Thoracic aorta (tissue), 2 donors: ENCODE data around the gene NAGLU. TPM values are rescaled to one million over a fixed set of nuclear protein-coding genes. Genes with fewer than 3 reads are reported as not detected.

Experiments
- ATAC-seq: fragments of 150-250 bp; one replicate; pipeline ENCODE4 v1.8.0; 2017; ENCODE audit warnings: low read depth; ENCODE audit not compliant: insufficient number of reproducible peaks, low FRiP score
- DNase-seq: peaks from one replicate; pipeline ENCODE4 v3.0.0-alpha.2; 2020; ENCODE audit warnings: low spot score
- H3K27ac ChIP-seq, 2 donors: fragments of 200-600 bp; sonication (generic); 1 replicate in 1 of 2; 2 replicates in 1 of 2; pipeline ENCODE4 v1.5.1; 2016; ENCODE audit warnings: mild to moderate bottlenecking in 2 of 2, moderate library complexity in 2 of 2
- H3K27me3 ChIP-seq: fragments of 200-600 bp; sonication (generic); replicated peaks from 2 replicates; pipeline ENCODE4 v1.6.0; 2016; ENCODE audit warnings: mild to moderate bottlenecking; ENCODE audit not compliant: insufficient read depth
- H3K36me3 ChIP-seq: fragments of 200-600 bp; sonication (generic); one replicate; pipeline ENCODE4 v1.5.1; 2016
- H3K4me1 ChIP-seq, 2 donors: fragments of 200-600 bp; sonication (generic); 1 replicate in 1 of 2; 2 replicates in 1 of 2; pipeline versions ENCODE4 v1.5.1 to v1.6.0; 2016; ENCODE audit warnings: low read depth in 2 of 2, mild to moderate bottlenecking in 1 of 2; ENCODE audit not compliant: control insufficient read depth in 1 of 2
- H3K4me3 ChIP-seq: fragments of 200-600 bp; sonication (generic); 2 replicates; pipeline ENCODE4 v1.5.1; 2016; ENCODE audit warnings: mild to moderate bottlenecking
- H3K9me3 ChIP-seq: fragments of 200-600 bp; sonication (generic); 2 replicates; pipeline ENCODE4 v1.5.1; 2016
- CTCF ChIP-seq: fragments of 200-600 bp; sonication (generic); IDR thresholded peaks from one replicate; pipeline ENCODE4 v1.5.1; 2019; ENCODE audit warnings: antibody characterized with exemption
- total RNA-seq, 2 donors: library from RNA; depleted of rRNA; stranded (reverse); fragments of >200 nt; gene quantifications; one replicate each; pipeline versions ENCODE4 v1.1.0 to v1.2.3, GENCODE V29; 2016

NAGLU gene
- total RNA-seq, 2 donors from 2014 or later, result 86.7 to 130 TPM

GRCh38 chr17:42585353-42585752, 49.3 kb downstream of the NAGLU start:
- TF ChIP-seq CTCF, result no peak
- Histone ChIP-seq H3K36me3 (peaks cover 78% of the 10 kb centered on the region), H3K4me1 (peaks cover 0 to 8% of the 10 kb centered on the region in 2 donors), H3K27me3 (no peaks in the 10 kb centered on the region), H3K9me3 (no peaks in the 10 kb centered on the region), H3K27ac (no peak overlapping the region), H3K4me3 (no peak overlapping the region)
- ATAC-seq (no peak), DNase-seq (no peak)

GRCh38 chr17:42586514-42587230, 50.6 kb downstream of the NAGLU start:
- DNase-seq, result no peak
- Histone ChIP-seq H3K36me3 (peaks cover 78% of the 10 kb centered on the region), H3K27me3 (no peaks in the 10 kb centered on the region), H3K4me3 (no peak overlapping the region), H3K4me1 (peaks cover 0 to 8% of the 10 kb centered on the region in 2 donors), H3K9me3 (no peaks in the 10 kb centered on the region), H3K27ac (no peak overlapping the region)
- no peak for TF ChIP-seq CTCF
- ATAC-seq, result no peak

GRCh38 chr17:42590886-42591285, 54.8 kb downstream of the NAGLU start:
- H3K36me3 ChIP-seq, result peaks cover 44% of the 10 kb centered on the region
- no peak overlapping the region for H3K4me3 ChIP-seq
- no peaks in the 10 kb centered on the region for H3K27me3 ChIP-seq
- ATAC-seq (no peak), DNase-seq (no peak)
- no peaks in the 10 kb centered on the region for H3K4me1 ChIP-seq
- H3K9me3 ChIP-seq, result no peaks in the 10 kb centered on the region
- TF ChIP-seq CTCF, result no peak
- no peak overlapping the region for H3K27ac ChIP-seq

- TF ChIP-seq CTCF, result no peak
- Histone ChIP-seq H3K4me3 (no peak overlapping the region), H3K27ac (no peak overlapping the region), H3K4me1 (no peaks in the 10 kb centered on the region), H3K27me3 (no peaks in the 10 kb centered on the region), H3K9me3 (no peaks in the 10 kb centered on the region), H3K36me3 (peaks cover 42% of the 10 kb centered on the region)
- no peak for DNase-seq
- ATAC-seq, result no peak
Measured at GRCh38 chr17:42591411-42591810, 55.4 kb downstream of the NAGLU start.

Other genes with a start within 250 kb of the NAGLU start
- 10 to 100 TPM; 65.5 to 69.8 TPM for gene STAT5A, start 247.7 kb upstream of the NAGLU start, total RNA-seq
- gene STAT3, start 147.8 kb upstream of the NAGLU start, total RNA-seq, result 100 to 1,000 TPM; 217 to 360 TPM
- 100 to 1,000 TPM; 579 to 938 TPM for gene CAVIN1, start 113.0 kb upstream of the NAGLU start, total RNA-seq
- gene ATP6V0A1, start 77.4 kb upstream of the NAGLU start, total RNA-seq, result 10 to 100 TPM; 63.2 to 95.6 TPM
- gene HSD17B1, start 16.7 kb downstream of the NAGLU start, total RNA-seq, result 1 to 10 TPM in 1 of 2 donors, under 1 TPM in 1; 0.14 to 2.8 TPM
- gene COASY, start 25.9 kb downstream of the NAGLU start, total RNA-seq, result 10 to 100 TPM; 20.8 to 21.1 TPM
- 10 to 100 TPM; 31.5 to 41.2 TPM for gene MLX, start 30.9 kb downstream of the NAGLU start, total RNA-seq
- 1 to 10 TPM in 1 of 2 donors, not detected in 1; 6.6 TPM for gene PSMC3IP, start 41.5 kb downstream of the NAGLU start, total RNA-seq
- 10 to 100 TPM; 49.0 to 60.4 TPM for gene RETREG3, start 73.1 kb downstream of the NAGLU start, total RNA-seq
- gene TUBG1, start 73.4 kb downstream of the NAGLU start, total RNA-seq, result 10 to 100 TPM; 26.7 to 47.0 TPM
- 10 to 100 TPM; 47.2 to 49.0 TPM for gene TUBG2, start 123.0 kb downstream of the NAGLU start, total RNA-seq
- 10 to 100 TPM; 54.8 to 59.2 TPM for gene PLEKHH3, start 140.8 kb downstream of the NAGLU start, total RNA-seq
- gene CCR10, start 145.6 kb downstream of the NAGLU start, total RNA-seq, result 1 to 10 TPM; 3.2 to 3.4 TPM
- gene CNTNAP1, start 146.3 kb downstream of the NAGLU start, total RNA-seq, result 10 to 100 TPM in 1 of 2 donors, 1 to 10 TPM in 1; 9.1 to 19.6 TPM
- gene EZH1, start 208.8 kb downstream of the NAGLU start, total RNA-seq, result 10 to 100 TPM; 66.3 to 75.2 TPM
- gene RAMP2, start 225.0 kb downstream of the NAGLU start, total RNA-seq, result 10 to 100 TPM; 11.0 to 32.3 TPM
- gene VPS25, start 237.2 kb downstream of the NAGLU start, total RNA-seq, result 10 to 100 TPM; 18.5 to 24.2 TPM
- gene WNK4, start 244.4 kb downstream of the NAGLU start, total RNA-seq, result not detected